Smooth muscle cell (in vitro differentiated cells): ENCODE results near the gene GOT1. TPM values are rescaled to one million over a fixed set of nuclear protein-coding genes. Genes with fewer than 3 reads are reported as not detected.

Experiments
- DNase-seq: peaks from one replicate; lab custom pipeline; 2025; ENCODE audit not compliant: unreplicated experiment; lab: John Stamatoyannopoulos, UW
- H2AFZ ChIP-seq: fragments of 200-600 bp; sonication (generic); 2 replicates; pipeline ENCODE4 v1.6.0; 2016; ENCODE audit warnings: antibody characterized with exemption, low read depth, mild to moderate bottlenecking
- H3F3A ChIP-seq: fragments of 200-600 bp; sonication (generic); 2 replicates; pipeline ENCODE4 v1.6.0; 2017; ENCODE audit warnings: antibody characterized with exemption, low read depth
- H3K27ac ChIP-seq: fragments of 200-600 bp; sonication (generic); 2 replicates; pipeline ENCODE4 v1.5.1; 2016; ENCODE audit warnings: low read depth, mild to moderate bottlenecking
- H3K27me3 ChIP-seq: fragments of 200-600 bp; sonication (generic); 2 replicates; pipeline ENCODE4 v1.6.1; 2016; ENCODE audit warnings: low read depth, mild to moderate bottlenecking
- H3K36me3 ChIP-seq: fragments of 200-600 bp; sonication (generic); 2 replicates; pipeline ENCODE4 v1.5.1; 2016; ENCODE audit warnings: low read depth
- H3K4me1 ChIP-seq: fragments of 200-600 bp; sonication (generic); 2 replicates; pipeline ENCODE4 v1.5.1; 2016; ENCODE audit warnings: low read depth
- H3K4me2 ChIP-seq: fragments of 200-600 bp; sonication (generic); 2 replicates; pipeline ENCODE4 v1.6.0; 2016; ENCODE audit warnings: mild to moderate bottlenecking
- H3K4me3 ChIP-seq: fragments of 200-600 bp; sonication (generic); 2 replicates; pipeline ENCODE4 v1.5.1; 2016; ENCODE audit warnings: mild to moderate bottlenecking
- H3K79me2 ChIP-seq: fragments of 200-600 bp; sonication (generic); 2 replicates; pipeline ENCODE4 v1.6.0; 2016; ENCODE audit warnings: low read depth, mild to moderate bottlenecking
- H3K9ac ChIP-seq: fragments of 200-600 bp; sonication (generic); 2 replicates; pipeline ENCODE4 v1.6.0; 2016; ENCODE audit warnings: low read depth
- H3K9me3 ChIP-seq: fragments of 200-600 bp; sonication (generic); replicated peaks from 2 replicates; pipeline ENCODE4 v1.5.1; 2016; ENCODE audit warnings: low read depth
- H4K20me1 ChIP-seq: fragments of 200-600 bp; sonication (generic); 2 replicates; pipeline ENCODE4 v1.6.0; 2016; ENCODE audit warnings: low read depth
- CTCF ChIP-seq: fragments of 200-600 bp; sonication (generic); IDR thresholded peaks from 2 replicates; pipeline ENCODE4 v1.5.1; 2017; ENCODE audit warnings: borderline replicate concordance, mild to moderate bottlenecking, antibody characterized with exemption; ENCODE audit not compliant: insufficient read depth, poor library complexity, severe bottlenecking
- WGBS: methylation state at CpG from one replicate; pipeline ENCODE4 v1.1.7; 2016; ENCODE audit warnings: low lambda C conversion rate; 5-methylcytosine and 5-hydroxymethylcytosine counted together
- polyA plus RNA-seq: library from polyadenylated mRNA; unstranded; fragments of >200 nt; fragmentation: Nextera tagmentation; extraction: Ambion mirVana; gene quantifications from 2 replicates; pipeline ENCODE4 v1.2.1, GENCODE V29; 2016
- total RNA-seq: library from RNA; depleted of rRNA; stranded (reverse); fragments of >200 nt; gene quantifications from 2 replicates; pipeline ENCODE4 v1.2.3, GENCODE V29; 2014

GOT1 gene
- total and polyA plus RNA-seq, 2 experiments from 2014 or later: 34.7 to 44.4 TPM

- Histone ChIP-seq H3K79me2 (no peaks in the 10 kb centered on the region), H3K9ac (no peak overlapping the region), H4K20me1 (no peaks in the 10 kb centered on the region), H3K27me3 (no peaks in the 10 kb centered on the region), H2AFZ (no peak overlapping the region), H3K27ac (no peak overlapping the region), H3K9me3 (no peaks in the 10 kb centered on the region), H3K4me1 (no peaks in the 10 kb centered on the region), H3K36me3 (no peaks in the 10 kb centered on the region), H3K4me2 (no peak overlapping the region), H3F3A (peaks cover 12% of the 10 kb centered on the region), H3K4me3 (no peak overlapping the region)
- no peak for TF ChIP-seq CTCF
- 90% methylated on average over 8 of the region's 8 CpGs for WGBS
- no peak for DNase-seq
Measured at GRCh38 chr10:99394256-99394655, 36.2 kb downstream of the GOT1 start.

GRCh38 chr10:99393683-99394082 lies 36.7 kb downstream of the GOT1 start:
- Histone ChIP-seq H3K4me3 (no peak overlapping the region), H3K4me2 (no peak overlapping the region), H3K36me3 (no peaks in the 10 kb centered on the region), H3K27me3 (no peaks in the 10 kb centered on the region), H3K79me2 (no peaks in the 10 kb centered on the region), H4K20me1 (no peaks in the 10 kb centered on the region), H3K4me1 (no peaks in the 10 kb centered on the region), H2AFZ (no peak overlapping the region), H3F3A (peaks cover 12% of the 10 kb centered on the region), H3K9ac (no peak overlapping the region), H3K9me3 (no peaks in the 10 kb centered on the region), H3K27ac (no peak overlapping the region)
- 84% methylated on average over 5 of the region's 5 CpGs for WGBS
- TF ChIP-seq CTCF: no peak
- no peak for DNase-seq

- peaks cover 11% of the 10 kb centered on the region for H3F3A ChIP-seq
- H3K27me3 ChIP-seq: no peaks in the 10 kb centered on the region
- H3K4me3 ChIP-seq: no peak overlapping the region
- peak overlapping the region; percentile 68 for H3K4me2 ChIP-seq
- H3K4me1 ChIP-seq: no peaks in the 10 kb centered on the region
- TF ChIP-seq CTCF: no peak
- no peaks in the 10 kb centered on the region for H3K9me3 ChIP-seq
- H3K27ac ChIP-seq: no peak overlapping the region
- 3% methylated on average over 2 of the region's 2 CpGs for WGBS
- H4K20me1 ChIP-seq: no peaks in the 10 kb centered on the region
- no peaks in the 10 kb centered on the region for H3K36me3 ChIP-seq
- H3K79me2 ChIP-seq: no peaks in the 10 kb centered on the region
- no peak overlapping the region for H2AFZ ChIP-seq
- no peak for DNase-seq
- H3K9ac ChIP-seq: no peak overlapping the region
Measured at GRCh38 chr10:99393036-99393435, 37.4 kb downstream of the GOT1 start.

GRCh38 chr10:99391346-99391745 lies 39.1 kb downstream of the GOT1 start:
- no peaks in the 10 kb centered on the region for H3F3A ChIP-seq
- no peak overlapping the region for H3K27ac ChIP-seq
- H3K27me3 ChIP-seq: no peaks in the 10 kb centered on the region
- no peak overlapping the region for H3K9ac ChIP-seq
- no peak overlapping the region for H3K4me2 ChIP-seq
- H3K79me2 ChIP-seq: no peaks in the 10 kb centered on the region
- H2AFZ ChIP-seq: no peak overlapping the region
- DNase-seq: no peak
- no peaks in the 10 kb centered on the region for H3K9me3 ChIP-seq
- H4K20me1 ChIP-seq: no peaks in the 10 kb centered on the region
- no peaks in the 10 kb centered on the region for H3K4me1 ChIP-seq
- no peak overlapping the region for H3K4me3 ChIP-seq
- WGBS: 86% methylated on average over 2 of the region's 2 CpGs
- no peaks in the 10 kb centered on the region for H3K36me3 ChIP-seq
- TF ChIP-seq CTCF: no peak
